Astrocyte (in vitro differentiated cells and primary cell): ENCODE measurements around the gene MED27. TPM values are rescaled to one million over a fixed set of nuclear protein-coding genes. Genes with fewer than 3 reads are reported as not detected.

Experiments used
- DNase-seq: peaks from one replicate; pipeline ENCODE4 v3.0.0-alpha.2; 2010; ENCODE audit warnings: low read depth
- FAIRE-seq: peaks from 2 replicates; lab custom pipeline; 2011; peaks lifted over from hg19 to GRCh38; lab: Jason Lieb, UNC
- H2AFZ ChIP-seq: 2 replicates; pipeline ENCODE4 v1.6.0; 2012; ENCODE audit warnings: low read depth, low read length, inconsistent platforms
- H3K27ac ChIP-seq: 2 replicates; pipeline ENCODE4 v1.5.1; 2011; ENCODE audit warnings: low read depth, low read length, inconsistent platforms
- H3K27me3 ChIP-seq: 2 replicates; pipeline ENCODE4 v1.6.0; 2011; ENCODE audit warnings: low read length, inconsistent platforms; ENCODE audit not compliant: insufficient read depth
- H3K36me3 ChIP-seq: 2 replicates; pipeline ENCODE4 v1.5.1; 2011; ENCODE audit warnings: low read length, inconsistent platforms; ENCODE audit not compliant: insufficient read depth
- H3K4me1 ChIP-seq: 2 replicates; pipeline ENCODE4 v1.5.1; 2011; ENCODE audit warnings: low read length, inconsistent platforms; ENCODE audit not compliant: insufficient read depth
- H3K4me2 ChIP-seq: 2 replicates; pipeline ENCODE4 v1.6.0; 2012; ENCODE audit warnings: low read length, inconsistent platforms
- H3K4me3 ChIP-seq: 2 replicates; pipeline ENCODE4 v1.5.1; 2011; ENCODE audit warnings: low read depth, mild to moderate bottlenecking, low read length, inconsistent platforms; ENCODE audit not compliant: insufficient read depth
- H3K79me2 ChIP-seq: 2 replicates; pipeline ENCODE4 v1.6.0; 2012; ENCODE audit warnings: mild to moderate bottlenecking, low read length, inconsistent platforms; ENCODE audit not compliant: insufficient read depth
- H3K9ac ChIP-seq: 2 replicates; pipeline ENCODE4 v1.6.0; 2012; ENCODE audit warnings: mild to moderate bottlenecking, low read length, inconsistent platforms
- H3K9me3 ChIP-seq: 2 replicates; pipeline ENCODE4 v1.5.1; 2012; ENCODE audit warnings: low read depth, mild to moderate bottlenecking, low read length, inconsistent platforms; ENCODE audit not compliant: insufficient read depth
- H4K20me1 ChIP-seq: 2 replicates; pipeline ENCODE4 v1.6.0; 2012; ENCODE audit warnings: low read length, inconsistent platforms; ENCODE audit not compliant: insufficient read depth
- H3K27ac Mint-ChIP-seq: one replicate; pipeline ENCODE4 v1.8.0; 2021; ENCODE audit warnings: mild to moderate bottlenecking, mixed read lengths; ENCODE audit not compliant: unreplicated experiment
- H3K27me3 Mint-ChIP-seq: one replicate; pipeline ENCODE4 v1.8.0; 2021; ENCODE audit warnings: low read depth, mixed read lengths; ENCODE audit not compliant: unreplicated experiment
- H3K36me3 Mint-ChIP-seq: one replicate; pipeline ENCODE4 v1.8.0; 2021; ENCODE audit warnings: low read depth, mixed read lengths; ENCODE audit not compliant: unreplicated experiment
- H3K4me1 Mint-ChIP-seq: one replicate; pipeline ENCODE4 v1.8.0; 2021; ENCODE audit warnings: low read depth, mixed read lengths; ENCODE audit not compliant: unreplicated experiment
- H3K4me3 Mint-ChIP-seq: one replicate; pipeline ENCODE4 v1.8.0; 2021; ENCODE audit warnings: mild to moderate bottlenecking, moderate library complexity, mixed read lengths; ENCODE audit not compliant: unreplicated experiment
- H3K9me3 Mint-ChIP-seq: one replicate; pipeline ENCODE4 v1.8.0; 2021; ENCODE audit warnings: mild to moderate bottlenecking, mixed read lengths; ENCODE audit not compliant: unreplicated experiment
- CTCF ChIP-seq: IDR thresholded peaks from 2 replicates; pipeline ENCODE4 v1.5.1; 2011; ENCODE audit warnings: low read depth, mild to moderate bottlenecking, inconsistent platforms, low read length, moderate library complexity; ENCODE audit not compliant: insufficient read depth
- EZH2 ChIP-seq: IDR thresholded peaks from 2 replicates; pipeline ENCODE4 v1.6.1; 2012; ENCODE audit warnings: mild to moderate bottlenecking, low read length, inconsistent platforms; ENCODE audit not compliant: insufficient read depth
- total RNA-seq: library from RNA; stranded (reverse); gene quantifications from 2 replicates; pipeline ENCODE4 v1.2.1, GENCODE V29; 2021

MED27 gene
- total RNA-seq, 1 donor from 2014 or later: 26.9 TPM

GRCh38 chr9:132055756-132056155 lies 23.9 kb downstream of the MED27 start:
- peaks cover 88% of the 10 kb centered on the region for H4K20me1 ChIP-seq
- peaks cover 89% of the 10 kb centered on the region for H3K79me2 ChIP-seq
- H3K27me3 ChIP-seq: no peaks in the 10 kb centered on the region
- no peaks in the 10 kb centered on the region for H3K4me1 ChIP-seq
- no peak overlapping the region for H3K4me2 ChIP-seq
- no peak overlapping the region for H3K4me3 Mint-ChIP-seq
- H3K27ac Mint-ChIP-seq: no peak overlapping the region
- H3K9me3 ChIP-seq: peaks cover 4% of the 10 kb centered on the region
- no peak overlapping the region for H3K27ac ChIP-seq
- H3K27me3 Mint-ChIP-seq: no peaks in the 10 kb centered on the region
- H3K4me1 Mint-ChIP-seq: no peaks in the 10 kb centered on the region
- no peak overlapping the region for H2AFZ ChIP-seq
- no peaks in the 10 kb centered on the region for H3K36me3 ChIP-seq
- FAIRE-seq (no peak), DNase-seq (no peak)
- no peak overlapping the region for H3K4me3 ChIP-seq
- peaks cover 2% of the 10 kb centered on the region for H3K9me3 Mint-ChIP-seq
- H3K36me3 Mint-ChIP-seq: peaks cover 11% of the 10 kb centered on the region
- H3K9ac ChIP-seq: no peak overlapping the region
- TF ChIP-seq CTCF: no peak
- no peak for TF ChIP-seq EZH2

GRCh38 chr9:132054024-132054423 lies 25.6 kb downstream of the MED27 start:
- H3K9me3 ChIP-seq: peaks cover 4% of the 10 kb centered on the region
- no peak for TF ChIP-seq CTCF
- TF ChIP-seq EZH2: no peak
- FAIRE-seq (no peak), DNase-seq (no peak)
- Mint-ChIP-seq H3K27me3 (no peaks in the 10 kb centered on the region), H3K36me3 (peaks cover 12% of the 10 kb centered on the region), H3K27ac (no peak overlapping the region), H3K4me3 (no peak overlapping the region), H3K9me3 (peaks cover 2% of the 10 kb centered on the region), H3K4me1 (peaks cover 9% of the 10 kb centered on the region)
- peaks cover 88% of the 10 kb centered on the region for H3K79me2 ChIP-seq
- no peaks in the 10 kb centered on the region for H3K4me1 ChIP-seq
- peaks cover 89% of the 10 kb centered on the region for H4K20me1 ChIP-seq
- H3K27ac ChIP-seq: no peak overlapping the region
- H3K4me2 ChIP-seq: no peak overlapping the region
- H3K4me3 ChIP-seq: no peak overlapping the region
- H3K27me3 ChIP-seq: no peaks in the 10 kb centered on the region
- H2AFZ ChIP-seq: no peak overlapping the region
- no peaks in the 10 kb centered on the region for H3K36me3 ChIP-seq
- no peak overlapping the region for H3K9ac ChIP-seq

GRCh38 chr9:132049900-132050299 lies 29.8 kb downstream of the MED27 start:
- Mint-ChIP-seq H3K36me3 (peaks cover 6% of the 10 kb centered on the region), H3K9me3 (no peaks in the 10 kb centered on the region), H3K4me3 (no peak overlapping the region), H3K27me3 (no peaks in the 10 kb centered on the region), H3K27ac (no peak overlapping the region), H3K4me1 (peaks cover 30% of the 10 kb centered on the region)
- no peaks in the 10 kb centered on the region for H3K27me3 ChIP-seq
- no peak for DNase-seq
- H3K4me1 ChIP-seq: no peaks in the 10 kb centered on the region
- no peak overlapping the region for H3K27ac ChIP-seq
- no peak overlapping the region for H3K9ac ChIP-seq
- TF ChIP-seq EZH2 (no peak), CTCF (no peak)
- no peak overlapping the region for H2AFZ ChIP-seq
- H3K36me3 ChIP-seq: no peaks in the 10 kb centered on the region
- no peak overlapping the region for H3K4me3 ChIP-seq
- no peaks in the 10 kb centered on the region for H3K9me3 ChIP-seq
- peaks cover 64% of the 10 kb centered on the region for H4K20me1 ChIP-seq
- no peak for FAIRE-seq
- H3K4me2 ChIP-seq: no peak overlapping the region
- H3K79me2 ChIP-seq: peaks cover 82% of the 10 kb centered on the region
